GM12878 (cell line): ENCODE results near the gene TMEM120B. TPM values are rescaled to one million over a fixed set of nuclear protein-coding genes. Genes with fewer than 3 reads are reported as not detected.
"Not testable (repeated sequence)": the region's sequence is repeated elsewhere in the genome, so short reads cannot be mapped to it uniquely, and the experiment has no call there.

Experiments used
- ATAC-seq: fragments of 200-7000 bp; cut with Tn5 transposase; 3 replicates; pipeline ENCODE4 v1.9.1; 2020; ENCODE audit warnings: mild to moderate bottlenecking, moderate library complexity
- BruUV-seq: library from RNA; stranded (reverse); fragments of 400-500 nt; replicated peaks from 2 replicates; lab custom pipeline; 2021; lab: Mats Ljungman, UMichigan
- CTCF ChIA-PET: fragments of 300-600 bp; sonication (Branson Sonifier 250); formaldehyde crosslinking; extraction: SDS; loops from one replicate; lab custom pipeline; 2021; ENCODE audit warnings: inconsistent platforms; lab: Yijun Ruan, JAX
- POLR2A ChIA-PET: fragments of 350-600 bp; formaldehyde crosslinking; extraction: SDS; loops from one replicate; lab custom pipeline; 2021; ENCODE audit warnings: inconsistent platforms; lab: Charles Lee
- RAD21 ChIA-PET: fragments of 300-600 bp; sonication (Branson Sonifier 250); formaldehyde crosslinking; loops from one replicate; lab custom pipeline; 2023; ENCODE audit warnings: antibody characterized with exemption; ENCODE audit not compliant: unreplicated experiment; lab: Charles Lee
- SMC1A ChIA-PET: fragments of 300-600 bp; sonication (Branson Sonifier 250); formaldehyde crosslinking; loops from one replicate; lab custom pipeline; 2023; ENCODE audit not compliant: unreplicated experiment, uncharacterized antibody; lab: Charles Lee
- DNase-seq: peaks from one replicate; pipeline ENCODE4 v3.0.0-alpha.2; 2011; ENCODE audit warnings: low read depth, low spot score
- FAIRE-seq: peaks from 3 replicates; lab custom pipeline; 2011; peaks lifted over from hg19 to GRCh38; lab: Jason Lieb, UNC
- H2AFZ ChIP-seq: 2 replicates; pipeline ENCODE4 v1.6.0; 2011; ENCODE audit warnings: low read depth, low read length, control low read depth; ENCODE audit not compliant: control insufficient read depth
- H3K27ac ChIP-seq: 2 replicates; pipeline ENCODE4 v1.5.1; 2011; ENCODE audit warnings: control low read depth; ENCODE audit not compliant: control insufficient read depth, insufficient read depth
- H3K27me3 ChIP-seq, 2 experiments: replicated peaks in 1 of 2; 2 replicates each; pipeline versions ENCODE4 v1.6.0 to v1.6.1; 2011; ENCODE audit warnings: low read length in 1 of 2; ENCODE audit not compliant: control insufficient read depth in 2 of 2, insufficient read depth in 2 of 2
- H3K36me3 ChIP-seq, 2 experiments: 2 replicates each; pipeline ENCODE4 v1.5.1; 2011; ENCODE audit warnings: low read length in 1 of 2; ENCODE audit not compliant: control insufficient read depth in 2 of 2, insufficient read depth in 2 of 2
- H3K4me1 ChIP-seq: 2 replicates; pipeline ENCODE4 v1.6.1; 2011; ENCODE audit warnings: mild to moderate bottlenecking, low read length, moderate library complexity, mixed read lengths; ENCODE audit not compliant: control insufficient read depth, insufficient read depth
- H3K4me2 ChIP-seq: 2 replicates; pipeline ENCODE4 v1.6.0; 2011; ENCODE audit warnings: control low read depth; ENCODE audit not compliant: control insufficient read depth, insufficient read depth
- H3K4me3 ChIP-seq: fragments of 200-600 bp; sonication (generic); 2 replicates; pipeline ENCODE4 v1.5.1; 2016
- H3K79me2 ChIP-seq: 2 replicates; pipeline ENCODE4 v1.6.0; 2011; ENCODE audit warnings: low read length; ENCODE audit not compliant: control insufficient read depth, insufficient read depth
- H3K9ac ChIP-seq: 2 replicates; pipeline ENCODE4 v1.8.0; 2011; ENCODE audit warnings: low read length, control low read depth, mixed read lengths; ENCODE audit not compliant: control insufficient read depth, insufficient read depth
- H3K9me3 ChIP-seq: replicated peaks from 3 replicates; pipeline ENCODE4 v1.5.1; 2011; ENCODE audit warnings: mild to moderate bottlenecking, low read length; ENCODE audit not compliant: control insufficient read depth, insufficient read depth
- H4K20me1 ChIP-seq: 2 replicates; pipeline ENCODE4 v1.6.0; 2011; ENCODE audit not compliant: control insufficient read depth, insufficient read depth
- ETV6 ChIP-seq, 2 experiments: fragments of 450-650 bp in 1 of 2; IDR thresholded peaks in 1 of 2; conservative IDR thresholded peaks in 1 of 2; 2 replicates each; pipeline ENCODE4 v1.6.1; 2014; ENCODE audit warnings: antibody characterized with exemption in 1 of 2, borderline replicate concordance in 1 of 2, low read depth in 1 of 2, mild to moderate bottlenecking in 1 of 2, moderate library complexity in 1 of 2
- FOXM1 ChIP-seq: IDR thresholded peaks from 2 replicates; pipeline ENCODE4 v1.6.1; 2012; ENCODE audit warnings: low read depth, mild to moderate bottlenecking, inconsistent platforms, low read length, moderate library complexity
- IKZF2 ChIP-seq, 2 experiments: fragments of 450-650 bp; IDR thresholded peaks; 2 replicates each; pipeline ENCODE4 v1.6.1; 2017; ENCODE audit warnings: mild to moderate bottlenecking in 2 of 2, moderate library complexity in 2 of 2
- JUNB ChIP-seq: IDR thresholded peaks from 2 replicates; pipeline ENCODE4 v1.6.1; 2016; ENCODE audit warnings: antibody characterized with exemption, mild to moderate bottlenecking
- MEF2B ChIP-seq: fragments of 450-650 bp; IDR thresholded peaks from 2 replicates; pipeline ENCODE4 v1.6.1; 2018; ENCODE audit warnings: mild to moderate bottlenecking, moderate library complexity; ENCODE audit not compliant: partially characterized antibody, poor library complexity, severe bottlenecking
- MXI1 ChIP-seq: fragments of 150-350 bp; IDR thresholded peaks from 2 replicates; pipeline ENCODE4 v1.6.1; 2011; ENCODE audit warnings: low read depth, mild to moderate bottlenecking, inconsistent platforms, low read length, improper control_type of control experiment
- POLR2AphosphoS5 ChIP-seq: IDR thresholded peaks from 2 replicates; pipeline ENCODE4 v1.6.1; 2011; ENCODE audit warnings: mild to moderate bottlenecking, low read length, inconsistent platforms
- RELA ChIP-seq: fragments of 450-650 bp; IDR thresholded peaks from 2 replicates; pipeline ENCODE4 v1.8.0; 2014; ENCODE audit warnings: borderline replicate concordance; ENCODE audit not compliant: partially characterized antibody
- USF1 ChIP-seq: IDR thresholded peaks from 2 replicates; pipeline ENCODE4 v1.6.1; 2011; ENCODE audit warnings: borderline replicate concordance, low read depth, mild to moderate bottlenecking, moderate library complexity, mixed read lengths, low read length; ENCODE audit not compliant: insufficient read depth; ENCODE audit errors: extremely low read length
- WGBS: methylation state at CpG from one replicate; pipeline ENCODE4 v1.1.6; 2016; ENCODE audit warnings: low lambda C conversion rate; ENCODE audit not compliant: insufficient replicate concordance, insufficient coverage; ENCODE audit errors: missing lambda C conversion rate; 5-methylcytosine and 5-hydroxymethylcytosine counted together
- in situ Hi-C: fragments of 300-500 bp; cut with MboI; formaldehyde crosslinking; loops from 9 replicates; pipeline ENCODE4 v1.14.3; 2018; ENCODE audit warnings: mixed read lengths
- intact Hi-C: fragments of 100-400 bp; cut with micrococcal nuclease; formaldehyde crosslinking; loops from one replicate; pipeline ENCODE4 v1.14.2; 2022; ENCODE audit not compliant: unreplicated experiment
- polyA plus RNA-seq, 11 experiments: library from polyadenylated mRNA; depleted of rRNA in 4 of 11; unstranded in 6 of 11; stranded (reverse) in 5 of 11; fragments of >200 nt; fragmentation: Nextera tagmentation in 4 of 11; fragmentation: Illumina TruSeq in 1 of 11; extraction: Ambion mirVana in 4 of 11; extraction: Trizol in 1 of 11; gene quantifications; 1 replicate in 1 of 11; 2 replicates in 10 of 11; pipeline versions ENCODE4 v1.2.1 to v1.2.3, GENCODE V29; 2011 to 2016; ENCODE audit warnings: inconsistent platforms in 2 of 11, missing spikeins in 2 of 11, low read depth in 1 of 11
- total RNA-seq, 4 experiments: library from RNA; depleted of rRNA in 3 of 4; stranded (reverse); fragments of >200 nt in 3 of 4; fragmentation: Illumina TruSeq in 1 of 4; extraction: Trizol in 1 of 4; gene quantifications; 2 replicates each; pipeline versions ENCODE4 v1.2.1 to v1.2.3, GENCODE V29; 2013 to 2021
- TF ChIP-seq, protein P1 (sequence below): fragments of 450-650 bp; formaldehyde crosslinking; IDR thresholded peaks from 2 replicates; pipeline ENCODE4 v1.4.0; 2020; ENCODE audit warnings: mild to moderate bottlenecking, moderate library complexity

TMEM120B gene
- total and polyA plus RNA-seq, 10 of the 15 experiments (the other 5 are each of a cell fraction or from before 2014, with no cell fraction given): 4.0 to 26.2 (median 9.2) TPM

GRCh38 chr12:121709064-121709424 lies 3.5 kb upstream of the TMEM120B start:
- intact Hi-C loops, FAIRE-seq, CTCF ChIA-PET, H2AFZ ChIP-seq, RAD21 ChIA-PET, ATAC-seq, H3K9me3 ChIP-seq, H3K4me2 ChIP-seq, H3K4me3 ChIP-seq, DNase-seq, H4K20me1 ChIP-seq, H3K9ac ChIP-seq, H3K36me3 ChIP-seq, in situ Hi-C loops, H3K27me3 ChIP-seq, BruUV-seq, POLR2A ChIA-PET, H3K27ac ChIP-seq, SMC1A ChIA-PET: not testable (repeated sequence)
- 66% methylated on average over 8 of the region's 8 CpGs for WGBS
- peaks cover 17% of the 10 kb centered on the region; the same call in 1 of the 2 replicates for H3K4me1 ChIP-seq
- H3K79me2 ChIP-seq: peaks cover 14% of the 10 kb centered on the region
- TF ChIP-seq ETV6 (conservative IDR thresholded peaks at IDR 0.05 in 1 of 2, IDR thresholded peaks at IDR 0.05 in 1 of 2; ENCODE audit: borderline replicate concordance in 1 of 2, low read depth in 1 of 2) (peak in 1 of 2 experiments; percentile 69; a peak in 1 of 4 replicates), FOXM1 (0 out of 2 replicates have a peak, but pooled peaks have one; percentile 1)

DNA sequence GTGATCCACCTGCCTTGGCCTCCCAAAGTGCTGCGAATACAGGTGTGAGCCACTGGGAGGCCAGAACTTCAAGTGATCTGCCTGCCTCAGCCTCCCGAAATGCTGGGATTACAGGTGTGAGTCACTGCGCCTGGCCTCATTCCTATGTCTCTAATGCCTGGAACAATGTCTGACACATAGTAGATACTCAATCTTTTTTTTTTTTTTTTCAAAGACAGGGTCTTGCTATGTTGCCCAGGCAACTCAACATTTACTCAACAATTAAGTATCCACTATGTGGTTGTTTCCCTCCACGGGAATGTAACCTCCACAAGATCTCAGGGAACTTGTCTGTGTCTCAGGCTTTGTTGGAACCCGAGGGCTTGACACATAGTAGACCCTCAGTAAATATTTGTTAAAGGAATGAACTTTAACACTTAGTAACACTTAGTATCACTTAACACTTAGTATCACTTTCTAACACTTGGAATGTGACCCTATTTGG lies 3.0 kb upstream of the TMEM120B start:
- WGBS: 96% methylated on average over 5 of the region's 5 CpGs
- SMC1A ChIA-PET: no interaction called here
- in situ Hi-C loops: no loop called here
- Histone ChIP-seq H3K27ac (no peak overlapping the region), H3K4me1 (peaks cover 17% of the 10 kb centered on the region; the same call in 1 of the 2 replicates), H3K9ac (no peak overlapping the region), H3K4me2 (no peak overlapping the region), H3K27me3 (no peaks in the 10 kb centered on the region), H3K9me3 (no peaks in the 10 kb centered on the region), H3K79me2 (peaks cover 14% of the 10 kb centered on the region), H4K20me1 (no peaks in the 10 kb centered on the region), H2AFZ (no peak overlapping the region), H3K36me3 (no peaks in the 10 kb centered on the region), H3K4me3 (no peak overlapping the region)
- RAD21 ChIA-PET: interaction anchor here (4.1 kb wide), 1 partner anchor 84 kb away, joined by 32 read pairs; the partner anchor contains the start of gene RHOF
- no TSS peak for BruUV-seq
- POLR2A ChIA-PET: no interaction called here
- DNase-seq: no peak
- FAIRE-seq: no peak
- CTCF ChIA-PET: interaction anchor here (0.8 to 1.4 kb wide), 2 partner anchors 8 to 85 kb away, joined by 3 to 5 read pairs; no protein-coding TSS in a partner anchor
- ATAC-seq: no peak
- intact Hi-C loops: no loop called here
- TF ChIP-seq IKZF2 (IDR thresholded peaks at IDR 0.05): no peak
- no peak for TF ChIP-seq POLR2AphosphoS5
- no peak for TF ChIP-seq USF1
- no peak for TF ChIP-seq JUNB
- no peak for TF ChIP-seq MEF2B
- TF ChIP-seq, protein P1, sequence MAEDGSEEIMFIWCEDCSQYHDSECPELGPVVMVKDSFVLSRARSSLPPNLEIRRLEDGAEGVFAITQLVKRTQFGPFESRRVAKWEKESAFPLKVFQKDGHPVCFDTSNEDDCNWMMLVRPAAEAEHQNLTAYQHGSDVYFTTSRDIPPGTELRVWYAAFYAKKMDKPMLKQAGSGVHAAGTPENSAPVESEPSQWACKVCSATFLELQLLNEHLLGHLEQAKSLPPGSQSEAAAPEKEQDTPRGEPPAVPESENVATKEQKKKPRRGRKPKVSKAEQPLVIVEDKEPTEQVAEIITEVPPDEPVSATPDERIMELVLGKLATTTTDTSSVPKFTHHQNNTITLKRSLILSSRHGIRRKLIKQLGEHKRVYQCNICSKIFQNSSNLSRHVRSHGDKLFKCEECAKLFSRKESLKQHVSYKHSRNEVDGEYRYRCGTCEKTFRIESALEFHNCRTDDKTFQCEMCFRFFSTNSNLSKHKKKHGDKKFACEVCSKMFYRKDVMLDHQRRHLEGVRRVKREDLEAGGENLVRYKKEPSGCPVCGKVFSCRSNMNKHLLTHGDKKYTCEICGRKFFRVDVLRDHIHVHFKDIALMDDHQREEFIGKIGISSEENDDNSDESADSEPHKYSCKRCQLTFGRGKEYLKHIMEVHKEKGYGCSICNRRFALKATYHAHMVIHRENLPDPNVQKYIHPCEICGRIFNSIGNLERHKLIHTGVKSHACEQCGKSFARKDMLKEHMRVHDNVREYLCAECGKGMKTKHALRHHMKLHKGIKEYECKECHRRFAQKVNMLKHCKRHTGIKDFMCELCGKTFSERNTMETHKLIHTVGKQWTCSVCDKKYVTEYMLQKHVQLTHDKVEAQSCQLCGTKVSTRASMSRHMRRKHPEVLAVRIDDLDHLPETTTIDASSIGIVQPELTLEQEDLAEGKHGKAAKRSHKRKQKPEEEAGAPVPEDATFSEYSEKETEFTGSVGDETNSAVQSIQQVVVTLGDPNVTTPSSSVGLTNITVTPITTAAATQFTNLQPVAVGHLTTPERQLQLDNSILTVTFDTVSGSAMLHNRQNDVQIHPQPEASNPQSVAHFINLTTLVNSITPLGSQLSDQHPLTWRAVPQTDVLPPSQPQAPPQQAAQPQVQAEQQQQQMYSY (CRISPR knock-in tag): no peak
- no peak for TF ChIP-seq RELA
- no peak for TF ChIP-seq MXI1
